NK-92 treated with Interleukin-12 subunit alpha and Interleukin-12 subunit beta, amount 100 ng/mL, for 24 hours (cell line): ENCODE measurements around the gene SLC9C1.

ENCODE experiments used
- DNase-seq: peaks from one replicate; lab custom pipeline; 2025; lab: John Stamatoyannopoulos, UW

SLC9C1 gene

GRCh38 chr3:112131111-112131510, 162.9 kb downstream of the SLC9C1 start:
- DNase-seq: no peak

DNA sequence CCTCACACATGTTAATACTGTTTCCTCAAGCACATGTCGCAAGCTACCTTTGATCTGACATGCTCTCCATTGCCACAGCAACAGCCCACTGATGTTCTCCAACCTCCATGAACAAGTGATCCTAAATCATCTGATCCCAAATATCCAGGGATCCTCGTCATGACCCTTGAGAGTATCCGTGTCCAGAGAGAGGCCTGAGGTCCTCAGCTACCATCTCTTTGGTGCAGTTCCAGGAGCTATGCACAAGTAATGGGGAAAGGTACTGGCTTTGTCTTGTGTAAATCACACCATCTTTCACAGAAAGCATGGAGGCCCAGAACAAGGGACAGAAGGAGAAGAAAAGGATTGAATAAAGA, 163.4 kb downstream of the SLC9C1 start:
- DNase-seq: no peak

- DNase-seq: no peak
Observed at GRCh38 chr3:112129925-112130637, 163.9 kb downstream of the SLC9C1 start.

DNA sequence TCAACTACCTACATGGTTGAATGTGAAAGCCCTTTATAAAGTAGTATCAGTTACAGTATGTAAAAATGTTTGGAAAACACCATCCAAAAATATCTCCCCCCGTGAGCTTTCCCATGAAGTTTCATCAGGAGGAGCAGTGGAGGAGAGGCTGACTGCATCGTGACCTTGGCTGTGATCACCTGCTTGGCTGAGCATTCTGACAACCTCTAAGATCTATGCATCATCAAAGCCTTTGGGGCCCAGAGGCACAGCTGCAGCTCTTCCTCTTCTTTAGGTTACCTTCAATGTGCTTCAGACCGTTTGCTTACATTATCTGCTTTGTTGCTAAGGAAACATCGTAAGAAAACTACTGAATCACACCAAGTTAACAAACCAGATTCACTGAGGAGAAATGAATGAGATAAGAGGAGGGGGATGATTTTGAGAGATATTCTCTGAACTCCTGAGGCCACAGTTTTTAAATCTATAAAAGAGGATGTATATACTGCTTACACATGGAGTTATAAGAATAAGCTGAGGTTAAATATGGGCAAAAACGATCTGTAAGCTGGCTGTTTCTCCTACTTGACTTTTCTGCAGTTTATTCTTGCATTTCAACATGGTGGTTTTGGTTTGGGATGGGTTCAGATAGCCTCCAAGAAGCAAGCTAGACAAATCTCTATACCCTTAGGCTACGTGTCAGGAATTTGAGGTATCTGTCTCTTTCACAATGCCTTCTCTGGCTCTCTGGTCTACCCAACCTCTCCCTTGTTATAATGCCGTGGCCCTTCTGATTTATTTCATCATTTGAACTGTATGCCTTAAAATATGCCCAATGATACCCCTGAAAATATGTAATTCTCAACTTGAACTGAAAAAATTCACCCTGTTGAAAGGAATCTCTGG, 164.9 kb downstream of the SLC9C1 start:
- no peak for DNase-seq

DNA sequence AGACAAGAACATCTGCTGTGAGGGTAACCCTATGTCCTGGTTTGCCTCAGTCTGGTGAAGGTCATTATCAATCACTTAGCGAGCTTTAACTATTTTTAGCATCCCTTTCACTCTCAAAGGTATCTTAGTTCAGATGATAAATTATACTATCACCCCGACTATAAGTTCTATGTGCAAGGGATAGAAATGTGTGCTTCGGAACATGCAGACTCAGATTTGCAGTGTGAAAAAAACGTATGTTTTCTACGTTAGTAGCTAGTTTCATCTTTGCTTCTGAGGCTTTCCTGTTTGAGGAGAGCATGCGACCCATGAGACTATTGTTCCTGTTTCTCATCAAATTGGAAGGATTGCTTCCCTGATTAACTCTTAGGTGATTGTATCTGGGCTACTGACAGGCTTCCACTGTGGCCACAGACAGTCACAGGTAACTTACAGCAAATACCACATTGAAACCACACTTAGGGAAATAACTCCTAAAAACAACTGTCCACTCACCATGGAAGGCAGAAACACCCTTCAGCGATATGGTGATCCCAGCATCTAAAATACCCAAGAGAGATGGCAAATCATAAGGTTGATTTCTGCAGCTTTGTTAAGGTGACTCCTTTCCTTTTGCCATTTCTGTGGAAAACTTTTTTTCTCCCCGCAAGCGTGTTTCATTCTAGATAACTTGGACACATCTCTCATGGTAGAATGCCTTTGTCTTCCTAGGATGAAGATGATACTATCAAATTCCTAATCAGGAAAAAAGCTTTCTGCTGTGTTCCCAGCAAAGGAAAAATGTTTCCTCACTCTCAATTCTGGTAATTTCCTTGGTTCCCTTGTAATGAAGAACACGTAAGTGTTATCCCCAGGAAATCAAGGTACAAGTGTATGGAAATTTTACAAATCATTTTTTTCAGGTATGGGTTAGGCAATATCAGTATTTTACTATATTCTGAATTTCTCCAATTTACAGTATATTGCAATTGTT, 166.2 kb downstream of the SLC9C1 start:
- DNase-seq: no peak

GRCh38 chr3:112126511-112126911, 167.5 kb downstream of the SLC9C1 start:
- no peak for DNase-seq

DNA sequence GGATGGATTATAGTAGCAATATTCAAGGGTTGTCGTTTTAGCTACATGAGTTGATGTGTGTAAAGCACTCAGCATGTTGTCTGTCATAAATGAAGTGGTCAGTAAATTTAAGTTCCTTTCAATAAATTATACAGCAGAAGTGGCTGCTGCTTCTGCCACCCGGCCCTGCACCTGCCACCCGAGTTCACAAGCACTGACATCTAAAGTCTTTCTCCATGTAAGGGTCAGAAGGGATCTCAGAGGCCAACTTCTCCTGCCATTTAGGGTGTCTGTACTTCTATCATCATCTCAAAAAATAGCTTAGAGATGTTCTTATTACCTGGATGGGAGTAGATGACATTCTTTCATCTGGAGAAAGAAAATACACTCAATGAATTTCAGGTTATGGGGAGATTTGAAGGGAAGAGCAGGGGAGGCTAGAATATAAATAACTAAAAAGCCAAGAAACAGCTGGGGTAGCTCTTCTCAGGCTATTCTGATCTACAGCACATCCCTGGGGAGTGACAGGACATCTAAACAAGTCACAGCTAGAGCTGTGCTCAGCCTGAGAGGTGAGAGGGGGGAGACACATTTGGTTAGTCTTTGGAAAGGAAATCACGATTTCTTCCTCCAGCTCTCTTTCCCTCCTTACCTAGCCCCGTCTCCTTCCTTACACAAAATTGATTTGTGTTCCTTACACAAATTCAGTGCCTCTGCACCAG, 169.0 kb downstream of the SLC9C1 start:
- DNase-seq: no peak

GRCh38 chr3:112123548-112123947, 170.5 kb downstream of the SLC9C1 start:
- no peak for DNase-seq

GRCh38 chr3:112122870-112123269, 171.1 kb downstream of the SLC9C1 start:
- DNase-seq: no peak

DNA sequence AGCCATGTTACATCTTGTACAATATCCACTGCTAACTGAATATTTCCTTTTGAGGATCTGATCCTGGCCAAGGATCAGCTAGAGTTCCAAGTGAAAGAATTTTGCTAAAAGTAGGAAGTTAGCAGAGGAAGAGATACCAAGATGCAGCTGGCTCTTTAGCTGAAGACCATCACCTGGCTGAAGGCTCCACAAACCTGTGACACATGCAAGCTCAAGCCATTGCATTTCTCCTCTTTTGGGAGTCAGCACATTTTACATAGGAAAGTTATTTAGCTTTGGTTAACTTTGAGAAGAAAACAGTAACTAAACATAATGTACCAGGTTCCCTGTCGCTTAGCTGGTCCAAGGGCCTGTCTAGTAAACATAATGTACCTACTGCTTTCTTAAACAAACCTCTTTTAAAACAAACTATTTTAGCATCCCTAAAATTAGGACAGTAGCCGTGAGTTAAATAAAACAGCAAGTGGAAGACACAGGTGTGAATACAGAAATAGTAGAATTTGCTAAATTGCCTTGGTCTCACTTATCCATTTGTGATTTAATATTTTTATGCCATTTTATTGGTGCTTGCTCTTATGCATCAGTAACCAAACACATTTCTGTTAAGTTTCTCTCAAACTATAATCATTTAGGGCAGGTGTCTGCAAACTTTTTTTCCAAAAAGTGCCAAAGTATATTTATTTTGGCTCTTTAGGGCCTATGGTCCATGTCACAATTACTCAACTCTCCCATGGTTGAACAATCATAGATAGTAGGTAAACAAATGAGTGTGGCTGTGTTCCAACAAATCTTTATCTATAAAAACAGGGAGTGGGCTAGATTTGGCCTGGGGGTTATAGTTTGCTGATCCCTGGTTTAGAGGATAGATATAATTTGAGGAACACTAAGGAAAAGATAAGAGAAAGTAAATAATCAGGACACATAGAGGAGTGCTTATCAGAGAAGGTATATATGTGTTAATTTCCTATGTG, 172.2 kb downstream of the SLC9C1 start:
- DNase-seq: no peak

DNA sequence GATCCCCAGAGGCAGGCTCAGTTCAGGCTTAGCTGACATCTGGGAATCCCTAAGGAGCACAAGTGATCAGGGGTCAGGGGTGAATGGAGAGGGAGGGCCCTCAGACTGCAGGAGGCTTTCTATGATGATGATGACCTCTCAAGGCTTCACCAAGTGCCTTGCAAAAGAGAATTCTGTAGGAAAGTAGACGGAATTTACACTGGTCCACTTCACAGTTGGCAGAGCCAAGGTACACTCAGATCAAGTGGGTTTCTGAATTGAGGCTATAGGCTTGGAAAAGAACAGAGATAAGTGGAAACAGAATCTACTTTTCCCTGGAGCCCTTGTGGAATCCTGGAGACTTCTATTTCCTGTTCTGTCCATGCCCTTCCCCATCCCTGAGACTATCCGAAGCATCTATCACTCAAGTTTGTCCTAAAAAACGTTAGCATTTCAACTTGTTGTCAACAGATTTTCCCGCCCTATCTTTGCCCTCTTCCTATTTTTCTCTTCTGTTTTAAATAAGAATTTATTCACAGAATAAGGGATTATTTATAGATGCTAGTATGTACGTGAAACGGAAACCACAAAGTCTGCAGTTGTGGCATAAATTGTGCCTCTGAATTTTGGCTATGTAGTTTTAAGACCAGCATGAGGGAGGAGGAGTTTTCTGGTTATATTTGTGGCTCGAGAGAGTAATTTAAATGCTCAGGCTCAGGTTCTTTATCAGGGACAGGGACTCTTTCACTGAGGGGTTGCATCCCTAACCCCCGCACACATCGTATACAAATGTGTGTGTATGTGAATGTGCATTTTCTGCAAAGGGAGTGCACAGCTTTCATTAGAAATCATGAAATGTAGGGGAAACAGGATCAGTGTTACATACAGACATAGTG, 173.8 kb downstream of the SLC9C1 start:
- DNase-seq: no peak

DNA sequence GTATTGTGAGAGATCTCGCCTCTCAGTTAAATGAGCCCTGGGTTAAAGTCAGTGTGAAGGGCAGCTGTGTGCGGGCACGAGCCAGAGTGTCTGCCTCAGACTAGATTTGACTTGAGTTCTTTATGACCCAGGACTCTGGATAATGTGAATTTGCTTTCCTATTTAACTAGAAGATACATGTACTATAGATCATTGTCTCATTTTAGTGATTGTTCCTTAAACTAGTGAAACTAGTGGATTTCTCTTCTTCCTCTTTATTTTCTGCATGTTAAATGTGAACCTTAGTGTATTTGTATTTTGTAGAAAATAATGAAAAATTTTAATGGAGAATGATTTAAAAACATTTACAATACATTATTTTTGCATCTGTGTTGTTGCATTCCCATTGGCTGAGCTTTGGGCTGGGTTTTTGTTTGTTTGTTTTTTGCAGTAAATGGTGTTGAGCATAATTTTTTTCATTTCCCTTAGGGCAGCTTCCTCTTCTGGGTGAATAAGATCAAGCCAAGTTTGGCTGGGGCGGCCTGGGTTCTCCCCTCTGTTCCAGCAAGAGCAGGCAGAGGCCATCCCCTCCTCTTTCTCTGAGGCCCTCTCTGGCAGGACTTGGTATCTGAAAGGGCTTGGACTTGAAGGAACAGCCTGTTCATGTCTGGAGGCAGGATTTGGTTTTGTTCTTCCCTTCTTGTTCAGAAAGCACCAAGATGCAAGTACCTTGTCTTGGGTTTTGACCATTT, 176.0 kb downstream of the SLC9C1 start:
- no peak for DNase-seq

- DNase-seq: no peak
Observed at GRCh38 chr3:112117415-112117814, 176.6 kb downstream of the SLC9C1 start.

GRCh38 chr3:112116748-112117186, 177.2 kb downstream of the SLC9C1 start:
- no peak for DNase-seq

- DNase-seq: no peak
Observed at GRCh38 chr3:112115806-112116383, 178.1 kb downstream of the SLC9C1 start.

DNA sequence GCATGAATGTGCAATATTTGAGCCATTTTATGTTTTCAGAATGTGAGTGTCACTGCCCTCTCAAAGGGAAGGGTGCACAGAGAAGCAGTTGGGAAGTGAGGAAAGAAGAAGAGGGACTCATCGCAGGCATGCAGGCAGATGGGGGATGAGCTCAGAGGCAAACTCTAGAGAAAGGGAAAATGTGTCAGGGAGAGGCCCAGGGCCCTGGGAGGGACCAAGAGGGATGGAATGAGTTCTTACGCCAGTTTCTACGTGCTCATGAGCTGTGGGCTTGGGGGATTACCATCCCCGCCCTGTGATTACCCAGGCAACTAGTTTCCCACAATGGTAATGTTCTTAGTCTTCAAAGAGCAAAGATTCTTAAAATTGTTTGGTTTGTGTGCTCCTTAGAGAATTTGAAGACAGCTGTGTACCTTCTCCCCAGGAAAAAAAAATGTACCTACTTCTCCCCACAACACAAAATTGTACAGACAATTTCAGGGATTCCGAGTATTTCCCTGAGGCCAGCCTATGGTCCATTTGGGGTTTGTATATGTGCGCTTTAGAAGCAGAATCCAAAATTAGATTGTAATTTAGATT, 178.8 kb downstream of the SLC9C1 start:
- DNase-seq: no peak

DNA sequence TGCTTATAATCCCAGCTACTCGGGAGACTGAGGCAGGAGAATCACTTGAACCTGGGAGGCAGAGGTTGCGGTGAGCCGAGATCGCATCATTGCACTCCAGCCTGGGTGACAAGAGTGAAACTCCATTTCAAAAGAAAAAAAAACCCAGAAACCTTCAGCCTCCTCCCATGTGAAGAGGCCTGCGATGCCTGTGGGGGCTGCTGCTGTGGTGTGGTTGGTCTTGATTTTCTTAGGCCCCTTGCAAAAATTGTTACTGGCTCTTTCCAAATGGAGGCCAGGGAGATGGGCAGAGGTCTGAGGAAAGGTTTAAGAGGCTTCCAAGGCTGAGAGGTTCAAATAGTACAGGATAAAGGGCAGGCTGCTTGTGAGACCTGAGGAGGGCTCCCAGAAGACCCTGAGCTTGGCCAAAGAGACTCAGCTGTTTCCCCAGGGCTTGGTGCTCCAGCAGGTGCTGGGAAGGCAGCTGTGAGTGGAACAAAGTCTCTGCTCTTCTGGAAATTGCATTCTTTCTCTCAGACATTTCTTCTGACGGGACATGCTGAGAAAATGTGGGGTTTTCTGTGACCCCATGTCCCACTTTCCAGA, 179.3 kb downstream of the SLC9C1 start:
- no peak for DNase-seq
